Mesenchymal stem cell (in vitro differentiated cells and primary cell): ENCODE results near the gene TTC7B.
"Not testable (repeated sequence)": the region's sequence is repeated elsewhere in the genome, so short reads cannot be mapped to it uniquely, and the experiment has no call there.

Source experiments
- DNase-seq: peaks from one replicate; pipeline ENCODE4 v3.0.0-alpha.2; 2013
- H2AFZ ChIP-seq: one replicate; pipeline ENCODE4 v1.6.1; 2013; ENCODE audit warnings: low read depth, mild to moderate bottlenecking, control low read depth, inconsistent platforms, low read length, moderate library complexity
- H2AK5ac ChIP-seq: 2 replicates; pipeline ENCODE4 v1.6.1; 2013; ENCODE audit warnings: low read length, moderate library complexity, mild to moderate bottlenecking, inconsistent platforms; ENCODE audit not compliant: severe bottlenecking
- H2BK120ac ChIP-seq: one replicate; pipeline ENCODE4 v1.6.1; 2013; ENCODE audit warnings: low read depth, mild to moderate bottlenecking, inconsistent platforms, low read length, moderate library complexity
- H2BK12ac ChIP-seq, 2 experiments: one replicate each; pipeline ENCODE4 v1.6.1; 2013; ENCODE audit warnings: inconsistent platforms in 2 of 2, low read length in 2 of 2, mild to moderate bottlenecking in 2 of 2, moderate library complexity in 2 of 2, control low read depth in 1 of 2
- H2BK15ac ChIP-seq: one replicate; pipeline ENCODE4 v1.6.1; 2013; ENCODE audit warnings: mild to moderate bottlenecking, low read depth, inconsistent platforms; ENCODE audit not compliant: poor library complexity, severe bottlenecking
- H2BK5ac ChIP-seq: 2 replicates; pipeline ENCODE4 v1.6.1; 2013; ENCODE audit warnings: low read depth, mild to moderate bottlenecking, low read length, control low read depth, inconsistent platforms; ENCODE audit not compliant: poor library complexity, severe bottlenecking
- H3K14ac ChIP-seq, 2 experiments: one replicate each; pipeline ENCODE4 v1.6.1; 2013; ENCODE audit warnings: inconsistent platforms in 2 of 2, low read length in 2 of 2, control low read depth in 1 of 2, mild to moderate bottlenecking in 1 of 2, moderate library complexity in 1 of 2
- H3K18ac ChIP-seq, 2 experiments: one replicate each; pipeline ENCODE4 v1.6.1; 2013; ENCODE audit warnings: inconsistent platforms in 2 of 2, low read length in 2 of 2, control low read depth in 1 of 2, low read depth in 1 of 2, mild to moderate bottlenecking in 1 of 2
- H3K23ac ChIP-seq, 2 experiments: one replicate each; pipeline ENCODE4 v1.6.1; 2013; ENCODE audit warnings: inconsistent platforms in 2 of 2, low read length in 2 of 2, mild to moderate bottlenecking in 2 of 2, moderate library complexity in 2 of 2, control low read depth in 1 of 2
- H3K27ac ChIP-seq: 2 replicates; pipeline ENCODE4 v1.5.1; 2013; ENCODE audit warnings: mild to moderate bottlenecking, moderate library complexity, low read length, control low read depth, inconsistent platforms; ENCODE audit not compliant: poor library complexity, severe bottlenecking
- H3K27me3 ChIP-seq, 2 experiments: 2 replicates each; pipeline versions ENCODE4 v1.6.1 to v1.7.0; 2013; ENCODE audit warnings: low read length in 2 of 2, mild to moderate bottlenecking in 2 of 2, moderate library complexity in 2 of 2, control low read depth in 1 of 2, inconsistent platforms in 1 of 2; ENCODE audit not compliant: control insufficient read depth in 1 of 2, insufficient read depth in 1 of 2
- H3K36me3 ChIP-seq, 2 experiments: 2 replicates each; pipeline versions ENCODE4 v1.6.1 to v1.7.0; 2013; ENCODE audit warnings: low read length in 2 of 2, control low read depth in 1 of 2, inconsistent platforms in 1 of 2, low read depth in 1 of 2, mild to moderate bottlenecking in 1 of 2; ENCODE audit not compliant: insufficient read depth in 2 of 2, control insufficient read depth in 1 of 2
- H3K4ac ChIP-seq, 2 experiments: one replicate each; pipeline ENCODE4 v1.6.1; 2013; ENCODE audit warnings: inconsistent platforms in 2 of 2, low read length in 2 of 2, mild to moderate bottlenecking in 2 of 2, moderate library complexity in 2 of 2, control low read depth in 1 of 2, low read depth in 1 of 2
- H3K4me1 ChIP-seq: 2 replicates; pipeline ENCODE4 v1.6.1; 2013; ENCODE audit warnings: low read depth, low read length, control low read depth; ENCODE audit not compliant: control insufficient read depth, insufficient read depth
- H3K4me2 ChIP-seq: 2 replicates; pipeline ENCODE4 v1.6.1; 2013; ENCODE audit warnings: low read length, mild to moderate bottlenecking, inconsistent platforms; ENCODE audit not compliant: poor library complexity, severe bottlenecking
- H3K4me3 ChIP-seq, 2 experiments: 2 replicates each; pipeline versions ENCODE4 v1.5.1 to v1.7.0; 2013; ENCODE audit warnings: low read length in 2 of 2, mild to moderate bottlenecking in 2 of 2, control low read depth in 1 of 2, low read depth in 1 of 2; ENCODE audit not compliant: insufficient read depth in 1 of 2
- H3K79me1 ChIP-seq: replicated peaks from 2 replicates; pipeline ENCODE4 v1.6.1; 2013; ENCODE audit warnings: mild to moderate bottlenecking, control low read depth, low read length, inconsistent platforms; ENCODE audit not compliant: poor library complexity, severe bottlenecking
- H3K9ac ChIP-seq: 2 replicates; pipeline ENCODE4 v1.7.0; 2013; ENCODE audit warnings: mild to moderate bottlenecking, low read length, moderate library complexity
- H3K9me3 ChIP-seq: 2 replicates; pipeline ENCODE4 v1.7.0; 2013; ENCODE audit warnings: mild to moderate bottlenecking, low read length; ENCODE audit not compliant: control insufficient read depth
- H4K8ac ChIP-seq: one replicate; pipeline ENCODE4 v1.6.1; 2013; ENCODE audit warnings: inconsistent platforms, mild to moderate bottlenecking, low read length, moderate library complexity
- H4K91ac ChIP-seq: one replicate; pipeline ENCODE4 v1.6.1; 2013; ENCODE audit warnings: mild to moderate bottlenecking, low read length, inconsistent platforms
- WGBS: methylation state at CpG from one replicate; pipeline ENCODE4 v1.1.7; 2013; ENCODE audit warnings: mixed read lengths; 5-methylcytosine and 5-hydroxymethylcytosine counted together

Gene TTC7B

GRCh38 chr14:90842726-90843125, 26.5 kb upstream of the TTC7B start:
- Histone ChIP-seq H4K8ac (no peak overlapping the region), H2AK5ac (no peak overlapping the region), H3K27ac (no peak overlapping the region), H3K9me3 (no peaks in the 10 kb centered on the region), H3K9ac (no peak overlapping the region), H3K4me3 (no peak overlapping the region), H3K4me1 (peaks cover 1% of the 10 kb centered on the region), H2BK12ac (peak overlapping the region in 1 of 2 experiments; percentile 4), H2BK120ac (no peak overlapping the region), H3K27me3 (no peaks in the 10 kb centered on the region), H2BK5ac (no peak overlapping the region), H3K23ac (no peak overlapping the region), H3K4ac (no peak overlapping the region), H2BK15ac (no peak overlapping the region), H3K14ac (no peak overlapping the region), H2AFZ (no peak overlapping the region), H3K4me2 (no peak overlapping the region), H3K18ac (no peak overlapping the region), H3K79me1 (no peaks in the 10 kb centered on the region), H4K91ac (no peak overlapping the region), H3K36me3 (no peaks in the 10 kb centered on the region)
- WGBS, result 74% methylated on average over 5 of the region's 6 CpGs
- no peak for DNase-seq

- not testable (repeated sequence) for H2BK12ac ChIP-seq, H4K8ac ChIP-seq, DNase-seq, H3K14ac ChIP-seq, H3K36me3 ChIP-seq, H2BK15ac ChIP-seq, H3K9ac ChIP-seq, H2BK5ac ChIP-seq, H2AK5ac ChIP-seq, H3K27me3 ChIP-seq, H3K4me3 ChIP-seq, H3K18ac ChIP-seq, H3K4me1 ChIP-seq, H3K27ac ChIP-seq, H3K4ac ChIP-seq, H4K91ac ChIP-seq, H3K23ac ChIP-seq, H3K4me2 ChIP-seq, H3K79me1 ChIP-seq, H3K9me3 ChIP-seq, H2AFZ ChIP-seq, H2BK120ac ChIP-seq
- 78% methylated on average over 2 of the region's 4 CpGs for WGBS
Measured at GRCh38 chr14:90840667-90841066, 24.4 kb upstream of the TTC7B start.

GRCh38 chr14:90839889-90840266, 23.6 kb upstream of the TTC7B start:
- Histone ChIP-seq H4K8ac (no peak overlapping the region), H3K4me3 (no peak overlapping the region), H2AK5ac (no peak overlapping the region), H3K36me3 (no peaks in the 10 kb centered on the region), H4K91ac (no peak overlapping the region), H3K14ac (no peak overlapping the region), H3K23ac (no peak overlapping the region), H3K9ac (peak overlapping the region; percentile 83), H2BK5ac (no peak overlapping the region), H2AFZ (no peak overlapping the region), H3K9me3 (no peaks in the 10 kb centered on the region), H3K4me2 (no peak overlapping the region), H2BK15ac (no peak overlapping the region), H3K27me3 (no peaks in the 10 kb centered on the region), H3K79me1 (no peaks in the 10 kb centered on the region), H3K18ac (no peak overlapping the region), H3K4ac (no peak overlapping the region), H3K4me1 (peaks cover 1% of the 10 kb centered on the region), H2BK120ac (no peak overlapping the region), H2BK12ac (no peak overlapping the region), H3K27ac (no peak overlapping the region)
- 95% methylated on average over 2 of the region's 3 CpGs for WGBS
- DNase-seq, result no peak

- H2BK15ac ChIP-seq, result no peak overlapping the region
- H3K4me1 ChIP-seq, result peaks cover 1% of the 10 kb centered on the region
- no peak overlapping the region for H3K14ac ChIP-seq
- no peak overlapping the region for H3K4ac ChIP-seq
- peak overlapping the region; percentile 48 for H2AFZ ChIP-seq
- H4K91ac ChIP-seq, result peak overlapping the region; percentile 57
- 89% methylated on average over 8 of the region's 10 CpGs for WGBS
- H3K23ac ChIP-seq, result no peak overlapping the region
- no peak overlapping the region for H2AK5ac ChIP-seq
- peak overlapping the region; percentile 83 for H3K9ac ChIP-seq
- H3K4me2 ChIP-seq, result no peak overlapping the region
- no peaks in the 10 kb centered on the region for H3K79me1 ChIP-seq
- no peaks in the 10 kb centered on the region for H3K9me3 ChIP-seq
- H4K8ac ChIP-seq, result peak overlapping the region; percentile 95
- peak overlapping the region in 1 of 2 experiments; percentile 73 for H2BK12ac ChIP-seq
- DNase-seq, result peak; percentile 44
- peak overlapping the region; percentile 61 to 63 for H3K18ac ChIP-seq
- no peaks in the 10 kb centered on the region for H3K27me3 ChIP-seq
- no peaks in the 10 kb centered on the region for H3K36me3 ChIP-seq
- peak overlapping the region in 1 of 2 experiments; percentile 73 for H3K4me3 ChIP-seq
- no peak overlapping the region for H3K27ac ChIP-seq
- H2BK120ac ChIP-seq, result peak overlapping the region; percentile 42
- no peak overlapping the region for H2BK5ac ChIP-seq
Measured at GRCh38 chr14:90839024-90839888, 23.0 kb upstream of the TTC7B start.
